ENCODE results near the gene PDLIM3.

The PDLIM3 gene

GRCh38 chr4:185461565-185461964, 73.7 kb downstream of the PDLIM3 start:
- DNase-seq (ENCODE audit: low read depth in 2 of 2): no peak
- no peak for TF ChIP-seq CTCF (IDR thresholded peaks at IDR 0.05; ENCODE audit: low read depth, low read length)
- no peak overlapping the region for H3K4me3 ChIP-seq (replicated peaks in 1 of 2; ENCODE audit: low read depth in 2 of 2, low read length in 2 of 2)

- no peak for DNase-seq (ENCODE audit: low read depth in 2 of 2)
Observed at GRCh38 chr4:185457136-185457535, 78.2 kb downstream of the PDLIM3 start.

GRCh38 chr4:185456131-185456530, 79.2 kb downstream of the PDLIM3 start:
- no peak overlapping the region for H3K4me3 ChIP-seq (replicated peaks in 1 of 2; ENCODE audit: low read depth in 2 of 2, low read length in 2 of 2)
- no peak for DNase-seq (ENCODE audit: low read depth in 2 of 2)
- TF ChIP-seq CTCF (IDR thresholded peaks at IDR 0.05; ENCODE audit: low read depth, low read length): no peak

More at GRCh38 chr4:185457136-185457535, 78.2 kb downstream of the PDLIM3 start:
- H3K4me3 ChIP-seq (replicated peaks in 1 of 2; ENCODE audit: low read depth in 2 of 2, low read length in 2 of 2): no peak overlapping the region
- TF ChIP-seq CTCF (IDR thresholded peaks at IDR 0.05; ENCODE audit: low read depth, low read length): no peak
